IPS-18a (cell line): Measurements from ENCODE around the gene RAPGEF2.
"Not testable (repeated sequence)": the region's sequence is repeated elsewhere in the genome, so short reads cannot be mapped to it uniquely, and the experiment has no call there.

Experiments
- H3K27ac ChIP-seq: one replicate; pipeline ENCODE4 v1.5.1; 2013; ENCODE audit warnings: low read length
- H3K27me3 ChIP-seq: one replicate; pipeline ENCODE4 v1.6.1; 2013; ENCODE audit warnings: mild to moderate bottlenecking, low read length; ENCODE audit not compliant: control insufficient read depth, insufficient read depth
- H3K36me3 ChIP-seq: one replicate; pipeline ENCODE4 v1.6.1; 2013; ENCODE audit warnings: low read depth, low read length; ENCODE audit not compliant: control insufficient read depth
- H3K4me1 ChIP-seq: one replicate; pipeline ENCODE4 v1.6.1; 2013; ENCODE audit warnings: low read depth, low read length; ENCODE audit not compliant: control insufficient read depth
- H3K4me3 ChIP-seq: one replicate; pipeline ENCODE4 v1.5.1; 2013; ENCODE audit warnings: low read length
- H3K9ac ChIP-seq: one replicate; pipeline ENCODE4 v1.6.1; 2013; ENCODE audit warnings: mild to moderate bottlenecking, low read length, moderate library complexity
- H3K9me3 ChIP-seq: one replicate; pipeline ENCODE4 v1.6.1; 2013; ENCODE audit warnings: low read depth, low read length; ENCODE audit not compliant: control insufficient read depth

Gene RAPGEF2

DNA sequence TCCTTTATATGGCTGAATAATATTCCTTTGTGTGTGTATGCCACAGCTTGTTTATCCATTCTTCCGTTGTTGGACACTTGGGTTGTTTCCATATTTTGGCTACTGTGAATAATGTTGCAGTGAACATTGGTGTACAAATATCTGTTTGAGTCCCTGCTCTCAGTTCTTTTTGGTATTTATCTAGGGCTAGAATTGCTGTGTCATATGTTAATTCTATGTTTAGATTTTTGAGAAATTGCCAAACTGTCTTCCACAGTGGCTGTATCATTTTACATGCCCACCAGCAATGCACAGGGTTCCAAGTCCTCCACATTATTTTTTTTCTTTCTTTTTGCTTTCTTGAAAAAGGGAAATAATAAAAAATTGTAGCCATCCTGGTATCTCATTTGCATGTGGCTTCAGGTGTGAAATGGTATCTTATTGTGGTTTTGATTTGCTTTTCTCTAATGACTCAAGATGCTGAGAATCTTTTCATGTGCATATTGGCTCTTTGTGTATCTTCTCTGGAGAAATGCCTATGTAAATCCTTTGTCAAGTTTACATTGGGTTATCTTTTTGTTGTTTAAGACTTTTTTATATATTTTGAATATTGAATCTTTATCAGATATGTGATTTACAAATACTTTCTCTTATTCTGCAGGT lies 129.7 kb downstream of the RAPGEF2 start:
- Histone ChIP-seq H3K9ac (no peak overlapping the region), H3K27me3 (no peaks in the 10 kb centered on the region), H3K4me3 (no peak overlapping the region), H3K27ac (no peak overlapping the region), H3K9me3 (no peaks in the 10 kb centered on the region), H3K36me3 (no peaks in the 10 kb centered on the region), H3K4me1 (peaks cover 35% of the 10 kb centered on the region)

DNA sequence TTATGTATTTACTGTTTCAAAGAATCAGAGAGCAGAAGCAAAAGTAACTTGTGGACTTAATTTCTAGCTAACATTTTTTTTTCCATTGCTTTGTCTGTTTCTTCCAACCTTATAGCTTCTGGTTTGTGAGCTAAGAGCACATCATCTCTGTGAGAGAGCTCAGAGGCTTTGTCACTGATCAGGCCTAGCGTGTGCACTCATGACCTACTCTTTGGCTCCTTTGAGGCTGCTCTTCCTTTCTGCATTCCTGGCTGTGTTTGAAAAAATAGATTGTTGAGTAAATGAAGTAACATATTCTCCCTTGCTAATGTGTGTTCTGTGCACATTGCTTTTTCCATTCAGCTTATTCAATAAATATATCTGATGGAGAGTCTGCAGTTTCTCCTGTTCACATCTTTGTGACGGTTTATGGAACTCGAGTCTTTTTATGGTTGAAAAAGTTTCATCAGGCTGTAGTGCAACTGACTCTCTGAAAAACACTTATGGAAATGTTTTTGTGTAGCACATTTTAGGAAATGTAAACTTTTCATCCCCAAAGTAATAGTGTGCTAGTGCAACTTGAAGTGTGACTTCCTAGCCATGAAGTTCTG lies 133.0 kb downstream of the RAPGEF2 start:
- Histone ChIP-seq H3K9ac (no peak overlapping the region), H3K9me3 (no peaks in the 10 kb centered on the region), H3K36me3 (no peaks in the 10 kb centered on the region), H3K27me3 (no peaks in the 10 kb centered on the region), H3K27ac (no peak overlapping the region), H3K4me1 (peaks cover 12% of the 10 kb centered on the region), H3K4me3 (no peak overlapping the region)

DNA sequence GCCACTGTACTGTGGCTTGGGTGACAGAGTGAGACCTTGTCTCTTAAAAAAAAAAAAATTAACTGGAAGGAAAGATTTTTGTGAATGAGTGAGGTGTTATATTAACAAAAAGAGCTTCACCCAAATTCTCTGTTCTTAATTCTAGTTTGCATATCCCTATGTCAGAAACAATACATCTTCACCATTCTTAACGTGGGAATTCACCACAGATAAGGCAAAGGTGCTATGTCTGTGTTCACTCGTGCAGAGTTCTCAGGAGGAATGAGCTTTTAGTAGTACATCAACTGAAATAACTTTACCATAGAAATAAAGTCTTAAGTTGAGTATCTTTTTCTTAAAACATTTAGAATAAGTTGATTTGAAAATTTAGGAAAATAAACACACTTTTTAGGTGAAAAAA lies 135.1 kb downstream of the RAPGEF2 start:
- no peak overlapping the region for H3K4me3 ChIP-seq
- H3K4me1 ChIP-seq = peaks cover 4% of the 10 kb centered on the region
- no peaks in the 10 kb centered on the region for H3K36me3 ChIP-seq
- H3K27me3 ChIP-seq = no peaks in the 10 kb centered on the region
- no peaks in the 10 kb centered on the region for H3K9me3 ChIP-seq
- H3K27ac ChIP-seq = no peak overlapping the region
- no peak overlapping the region for H3K9ac ChIP-seq

DNA sequence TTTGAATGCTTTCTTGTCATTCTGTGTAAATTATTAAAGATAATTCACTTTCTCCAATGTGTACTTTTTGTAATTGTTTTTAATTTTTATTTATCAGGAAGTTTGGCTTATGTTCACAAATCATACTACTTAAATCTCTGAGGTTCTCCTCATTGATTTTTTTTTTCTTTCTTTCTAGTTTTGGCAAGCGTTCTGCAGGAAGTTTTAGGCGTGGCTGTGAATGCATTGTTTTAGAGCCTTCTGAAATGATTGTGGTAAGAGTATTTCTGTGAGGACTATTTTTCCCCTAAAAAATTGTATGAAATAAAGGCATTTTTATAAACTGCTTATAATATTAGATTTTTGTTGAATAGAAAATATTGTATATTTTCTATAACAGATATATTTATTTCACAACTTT lies 135.8 kb downstream of the RAPGEF2 start:
- Histone ChIP-seq H3K27ac (no peak overlapping the region), H3K27me3 (no peaks in the 10 kb centered on the region), H3K36me3 (no peaks in the 10 kb centered on the region), H3K4me1 (no peaks in the 10 kb centered on the region), H3K9ac (no peak overlapping the region), H3K9me3 (no peaks in the 10 kb centered on the region), H3K4me3 (no peak overlapping the region)

- Histone ChIP-seq H3K27me3 (no peaks in the 10 kb centered on the region), H3K4me3 (no peak overlapping the region), H3K36me3 (no peaks in the 10 kb centered on the region), H3K27ac (no peak overlapping the region), H3K9ac (no peak overlapping the region), H3K9me3 (no peaks in the 10 kb centered on the region), H3K4me1 (no peaks in the 10 kb centered on the region)
Measured at GRCh38 chr4:159239629-159240028, 136.8 kb downstream of the RAPGEF2 start.

GRCh38 chr4:159240046-159240445 lies 137.2 kb downstream of the RAPGEF2 start:
- no peaks in the 10 kb centered on the region for H3K9me3 ChIP-seq
- H3K27ac ChIP-seq = no peak overlapping the region
- H3K4me1 ChIP-seq = no peaks in the 10 kb centered on the region
- no peaks in the 10 kb centered on the region for H3K36me3 ChIP-seq
- H3K27me3 ChIP-seq = no peaks in the 10 kb centered on the region
- no peak overlapping the region for H3K4me3 ChIP-seq
- H3K9ac ChIP-seq = no peak overlapping the region

DNA sequence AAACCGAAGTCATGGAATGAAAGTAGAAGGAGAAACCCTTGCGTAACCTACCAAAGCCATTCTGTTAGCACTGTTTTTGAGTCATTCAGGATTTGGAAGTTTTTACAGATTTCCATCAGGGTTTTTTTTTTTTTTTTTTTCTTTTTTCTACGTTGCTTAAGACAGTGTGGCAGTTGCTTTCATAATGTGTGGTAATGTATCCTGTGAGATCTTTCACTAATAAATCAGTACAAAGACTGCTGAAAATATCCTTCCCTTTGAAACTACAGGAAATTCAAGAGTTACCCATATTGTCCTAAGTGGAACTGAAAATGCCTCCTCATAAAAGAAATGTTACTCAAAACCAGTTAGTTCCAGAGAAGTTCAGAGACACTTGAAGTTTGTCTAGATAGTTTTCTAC lies 137.8 kb downstream of the RAPGEF2 start:
- no peaks in the 10 kb centered on the region for H3K27me3 ChIP-seq
- H3K9me3 ChIP-seq = no peaks in the 10 kb centered on the region
- H3K4me1 ChIP-seq = no peaks in the 10 kb centered on the region
- H3K4me3 ChIP-seq = no peak overlapping the region
- no peak overlapping the region for H3K27ac ChIP-seq
- no peaks in the 10 kb centered on the region for H3K36me3 ChIP-seq
- H3K9ac ChIP-seq = no peak overlapping the region

GRCh38 chr4:159242427-159242826 lies 139.5 kb downstream of the RAPGEF2 start:
- Histone ChIP-seq H3K27ac (no peak overlapping the region), H3K9me3 (no peaks in the 10 kb centered on the region), H3K36me3 (no peaks in the 10 kb centered on the region), H3K4me3 (no peak overlapping the region), H3K4me1 (no peaks in the 10 kb centered on the region), H3K9ac (no peak overlapping the region), H3K27me3 (no peaks in the 10 kb centered on the region)

DNA sequence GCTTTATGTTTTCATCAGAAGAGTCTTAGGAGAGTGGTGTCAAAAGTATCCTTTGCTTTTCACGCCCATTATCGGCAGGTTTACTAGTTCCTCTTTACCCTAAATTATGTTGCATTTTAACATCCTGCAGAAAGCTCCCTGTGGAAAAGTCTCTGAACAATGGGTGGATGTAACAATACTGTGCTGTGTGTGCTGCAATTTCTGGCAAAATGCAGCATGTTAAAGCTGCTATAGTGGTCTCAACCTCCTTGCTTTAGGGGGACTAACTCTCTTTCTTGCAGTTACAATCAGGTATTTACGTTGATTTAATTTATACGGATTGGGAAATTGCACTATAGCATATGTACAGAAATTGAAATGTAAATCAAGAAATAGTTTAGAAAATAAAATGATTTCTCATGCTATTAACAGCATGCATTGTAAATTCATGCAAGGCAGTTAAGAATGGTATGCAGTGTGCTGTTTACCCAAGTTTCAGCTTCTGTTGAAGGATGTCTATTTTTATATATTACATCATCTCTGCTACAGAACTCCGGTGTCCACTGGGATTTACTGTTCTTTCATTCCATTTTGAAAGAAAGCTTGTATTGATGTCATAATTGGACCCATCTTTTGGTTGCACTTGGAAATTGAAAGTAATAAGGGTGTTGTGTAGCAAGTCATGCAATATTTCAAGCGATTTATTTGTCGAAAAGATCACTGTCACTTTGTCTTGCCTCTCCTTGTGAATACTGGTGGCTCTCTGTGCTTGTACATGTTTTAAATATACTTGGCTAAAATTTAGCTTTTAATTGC lies 145.7 kb downstream of the RAPGEF2 start:
- no peak overlapping the region for H3K4me3 ChIP-seq
- no peaks in the 10 kb centered on the region for H3K4me1 ChIP-seq
- no peak overlapping the region for H3K9ac ChIP-seq
- no peaks in the 10 kb centered on the region for H3K9me3 ChIP-seq
- no peak overlapping the region for H3K27ac ChIP-seq
- H3K36me3 ChIP-seq = no peaks in the 10 kb centered on the region
- no peaks in the 10 kb centered on the region for H3K27me3 ChIP-seq

GRCh38 chr4:159250751-159251325 lies 148.0 kb downstream of the RAPGEF2 start:
- Histone ChIP-seq H3K4me1 (no peaks in the 10 kb centered on the region), H3K9ac (no peak overlapping the region), H3K36me3 (no peaks in the 10 kb centered on the region), H3K4me3 (no peak overlapping the region), H3K9me3 (no peaks in the 10 kb centered on the region), H3K27ac (no peak overlapping the region), H3K27me3 (no peaks in the 10 kb centered on the region)

- not testable (repeated sequence) for H3K4me1 ChIP-seq, H3K9me3 ChIP-seq, H3K4me3 ChIP-seq, H3K27ac ChIP-seq, H3K27me3 ChIP-seq, H3K36me3 ChIP-seq, H3K9ac ChIP-seq
Measured at GRCh38 chr4:159251580-159251979, 148.7 kb downstream of the RAPGEF2 start.
